Renal pelvis (tissue), 4 donors: ENCODE measurements around the gene KCNH8. TPM values are rescaled to one million over a fixed set of nuclear protein-coding genes. Genes with fewer than 3 reads are reported as not detected.
"Not testable (repeated sequence)": the region's sequence is repeated elsewhere in the genome, so short reads cannot be mapped to it uniquely, and the experiment has no call there.

ENCODE experiments used
- DNase-seq: peaks from one replicate; pipeline ENCODE4 v3.0.0-alpha.2; 2013
- polyA plus RNA-seq, 3 donors: library from polyadenylated mRNA; unstranded; fragments of 120-200 nt; gene quantifications; one replicate each; pipeline ENCODE4 v1.2.1, GENCODE V29; 2013; ENCODE audit not compliant: insufficient read length in 3 of 3

KCNH8 gene
- polyA plus RNA-seq, 3 donors, result 0.92 to 1.5 (median 1.1) TPM

DNA sequence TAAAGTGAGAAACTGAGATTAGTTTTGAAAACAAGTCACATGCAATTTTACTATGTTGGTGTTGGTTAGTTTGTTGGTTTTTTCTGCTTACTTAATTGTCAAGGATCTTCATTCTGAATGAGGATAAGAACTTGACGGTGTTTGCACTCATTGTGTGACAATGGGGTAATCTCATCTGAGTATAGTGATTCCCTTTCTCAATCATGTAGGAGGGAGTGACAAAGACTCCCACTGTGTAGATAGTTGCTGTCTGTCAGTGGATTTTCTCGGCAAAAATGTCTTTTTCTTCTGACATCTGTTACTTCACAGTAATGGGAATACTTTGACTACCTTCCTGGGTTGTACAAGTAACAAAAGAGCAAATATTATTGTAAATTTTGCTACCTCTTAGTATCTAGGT lies 23.5 kb downstream of the KCNH8 start:
- no peak for DNase-seq

DNA sequence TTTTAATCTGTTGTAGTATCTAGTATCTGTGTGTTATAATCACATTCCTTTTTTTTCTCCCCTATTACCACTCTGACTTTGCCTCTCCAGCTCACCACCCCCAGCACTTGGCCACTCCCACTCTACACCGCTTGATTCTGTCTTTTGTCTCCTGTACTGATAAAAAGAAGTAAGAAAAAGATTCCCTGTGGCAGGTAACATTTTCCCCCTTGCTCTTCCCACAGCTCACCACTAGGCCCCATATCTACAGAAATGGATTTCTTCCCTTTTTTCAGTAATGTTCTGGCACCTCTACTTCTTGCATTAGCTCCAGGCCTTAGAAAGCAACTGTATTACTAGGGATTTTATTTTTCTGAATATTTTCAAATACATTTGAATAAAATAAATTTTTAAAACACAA lies 25.6 kb downstream of the KCNH8 start:
- no peak for DNase-seq

GRCh38 chr3:19183584-19183983 lies 35.3 kb downstream of the KCNH8 start:
- DNase-seq, result no peak

DNA sequence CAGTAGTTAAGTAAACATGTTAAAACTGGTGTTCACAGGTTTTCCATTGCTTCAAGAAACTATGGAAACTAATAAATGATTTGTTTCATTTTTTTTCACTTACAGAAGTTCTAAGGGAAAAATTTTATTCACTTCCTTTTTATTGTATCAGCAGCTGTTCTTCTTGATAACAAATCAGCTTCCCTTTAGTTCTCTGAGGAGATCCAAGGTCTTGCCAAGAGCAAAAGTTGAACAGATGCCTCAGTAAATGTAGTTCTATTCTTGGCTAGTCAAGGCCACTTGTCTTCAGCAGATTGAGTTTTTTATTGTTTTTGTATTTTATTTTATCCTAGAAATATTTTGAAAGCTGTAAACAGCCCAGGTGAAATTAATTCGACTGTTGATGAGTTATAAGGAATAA lies 41.8 kb downstream of the KCNH8 start:
- DNase-seq, result no peak

DNA sequence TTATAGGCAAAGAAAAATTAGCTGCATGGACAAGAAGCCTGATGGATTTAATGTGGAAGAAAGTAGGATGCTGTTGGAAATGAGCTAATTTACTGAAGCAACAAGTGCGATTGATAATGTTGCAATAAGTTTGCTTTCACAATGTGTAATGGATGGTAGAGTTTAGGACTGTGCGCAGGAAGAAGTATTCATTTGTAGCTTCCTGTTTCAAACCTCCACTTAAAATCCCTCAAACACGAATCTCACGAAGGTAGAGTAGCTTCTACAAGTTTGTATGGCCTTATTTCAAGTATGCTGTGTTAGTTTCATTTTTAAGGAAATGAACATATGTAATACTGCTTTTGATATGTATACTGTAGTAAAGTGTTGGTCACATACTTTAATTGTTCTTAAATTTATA lies 42.3 kb downstream of the KCNH8 start:
- no peak for DNase-seq

DNA sequence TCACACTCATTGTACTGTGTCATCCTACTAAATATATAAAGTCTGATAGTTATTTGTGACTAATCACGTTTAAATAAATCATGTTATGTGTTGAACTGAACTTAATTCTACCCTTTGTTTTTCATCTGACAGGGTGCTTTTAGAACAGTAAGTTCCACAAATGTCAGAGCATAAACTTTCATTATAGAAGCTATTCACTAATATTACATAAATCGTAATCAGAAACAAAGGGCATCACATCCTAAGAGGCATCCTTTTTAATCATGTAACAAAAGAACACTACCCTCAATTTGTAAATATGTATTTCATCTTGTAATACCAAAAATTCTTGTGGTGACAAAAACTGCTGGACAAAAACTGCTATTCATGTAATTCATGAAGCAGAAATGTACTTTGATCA lies 50.8 kb downstream of the KCNH8 start:
- no peak for DNase-seq

DNA sequence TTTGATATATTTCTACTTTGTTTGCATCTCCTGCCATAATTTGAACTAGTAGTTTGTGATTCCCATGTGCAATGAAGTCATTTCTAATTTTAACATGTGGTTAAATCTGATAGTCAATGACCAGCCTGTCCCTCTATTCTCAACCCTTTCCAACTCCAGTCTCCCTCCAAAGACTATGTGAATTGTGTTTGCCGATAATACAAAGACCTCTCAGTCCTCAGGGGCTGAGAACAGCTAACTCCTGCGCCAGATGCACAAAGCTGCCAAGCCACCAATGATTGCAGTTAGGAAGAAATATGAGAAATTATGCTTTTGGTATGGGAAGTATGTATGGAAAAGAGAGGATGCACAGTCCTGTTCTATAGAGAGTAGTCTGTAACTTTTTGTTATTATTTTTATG lies 54.0 kb downstream of the KCNH8 start:
- DNase-seq, result no peak

GRCh38 chr3:19202754-19203153 lies 54.4 kb downstream of the KCNH8 start:
- DNase-seq, result no peak

- no peak for DNase-seq
Observed at GRCh38 chr3:19206540-19206939, 58.2 kb downstream of the KCNH8 start.

- DNase-seq, result no peak
Observed at GRCh38 chr3:19213603-19214220, 65.4 kb downstream of the KCNH8 start.

DNA sequence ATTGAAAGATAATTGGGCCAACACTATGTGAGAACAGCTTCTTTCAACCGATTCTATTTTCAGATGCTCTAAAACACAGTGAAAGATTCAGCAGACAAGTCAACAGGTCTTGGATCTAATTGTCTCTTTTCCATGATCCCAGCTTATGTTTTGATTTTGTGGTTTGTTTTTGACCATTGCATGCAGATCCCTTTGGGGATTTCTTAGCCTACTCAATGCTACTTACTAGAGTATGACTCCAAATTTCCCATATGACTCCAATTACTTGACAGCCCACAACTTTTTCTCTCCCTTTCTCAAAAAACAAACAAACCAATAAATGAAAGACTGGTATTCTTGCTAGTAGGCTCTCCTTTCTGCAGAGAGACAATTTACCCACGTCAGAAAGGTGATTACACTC lies 67.1 kb downstream of the KCNH8 start:
- DNase-seq, result no peak

DNA sequence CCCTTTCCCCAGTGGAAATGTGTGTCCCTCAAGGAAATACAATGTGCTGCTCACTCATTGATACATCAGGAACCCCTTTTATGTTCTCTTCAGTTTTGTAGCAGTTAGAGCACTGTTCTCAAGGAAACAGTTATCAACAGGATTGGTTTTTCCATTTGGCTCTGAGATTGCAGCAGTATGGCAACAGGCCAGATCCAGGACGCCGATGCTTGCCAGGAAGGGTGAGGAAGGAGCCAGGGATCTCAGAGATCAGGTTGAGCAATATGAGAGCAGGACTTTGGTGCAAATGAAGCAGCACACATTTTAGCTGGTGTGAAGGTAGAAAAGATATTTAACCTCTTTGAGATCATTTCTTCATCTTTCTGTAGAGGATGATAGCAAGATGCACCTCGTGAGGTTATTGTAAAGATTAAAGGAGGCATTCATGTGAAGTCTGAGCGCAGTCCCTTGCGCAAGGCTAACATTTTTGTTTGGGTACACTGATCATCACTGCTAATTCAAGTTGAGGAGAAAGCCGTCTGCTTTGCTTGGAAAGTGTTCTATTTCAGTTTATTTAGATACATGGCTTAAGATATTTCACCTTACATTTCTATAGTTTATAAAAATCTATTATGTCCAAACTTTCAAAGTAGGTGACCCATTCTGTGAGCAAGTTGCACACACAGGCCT lies 68.5 kb downstream of the KCNH8 start:
- DNase-seq, result no peak

- peak; percentile 54 for DNase-seq
Observed at GRCh38 chr3:19220311-19220710, 72.0 kb downstream of the KCNH8 start.

GRCh38 chr3:19221081-19221480 lies 72.8 kb downstream of the KCNH8 start:
- DNase-seq, result no peak

GRCh38 chr3:19226479-19226878 lies 78.2 kb downstream of the KCNH8 start:
- DNase-seq, result no peak

GRCh38 chr3:19228167-19228566 lies 79.9 kb downstream of the KCNH8 start:
- DNase-seq, result no peak

DNA sequence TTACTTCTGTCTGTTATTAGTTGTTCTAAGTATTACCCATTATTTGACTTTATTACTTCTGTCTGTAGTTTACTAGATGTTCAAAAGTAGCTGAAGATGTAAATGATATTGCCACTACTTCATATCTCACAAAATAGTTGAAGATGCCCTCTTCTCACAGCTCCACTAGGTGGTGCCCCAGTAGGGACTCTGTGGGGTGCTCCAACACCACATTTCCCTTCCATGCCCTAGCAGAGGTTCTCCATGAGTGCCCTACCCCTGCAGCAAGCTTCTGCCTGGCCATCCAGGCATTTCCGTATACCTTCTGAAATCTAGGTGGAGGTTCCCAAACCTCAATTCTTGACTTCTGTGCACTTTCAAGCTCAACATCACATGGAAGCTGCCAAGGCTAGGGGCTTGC lies 80.8 kb downstream of the KCNH8 start:
- no peak for DNase-seq

DNA sequence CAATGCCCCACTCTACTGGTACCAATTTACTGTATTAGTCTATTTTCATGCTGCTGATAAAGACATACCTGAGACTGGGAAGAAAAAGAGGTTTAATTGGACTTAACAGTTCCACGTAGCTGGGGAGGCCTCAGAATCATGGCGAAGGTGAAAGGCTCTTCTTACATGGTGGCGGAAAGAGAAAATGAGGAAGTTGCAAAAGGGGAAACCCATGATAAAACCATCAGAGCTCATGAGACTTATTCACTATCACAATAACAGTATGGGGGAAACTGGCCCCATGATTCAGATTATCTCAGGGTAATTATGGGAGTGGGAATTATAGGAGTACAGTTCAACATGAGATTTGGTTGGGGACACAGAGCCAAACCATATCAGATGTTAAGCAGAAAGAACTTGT lies 81.6 kb downstream of the KCNH8 start:
- DNase-seq, result not testable (repeated sequence)

DNA sequence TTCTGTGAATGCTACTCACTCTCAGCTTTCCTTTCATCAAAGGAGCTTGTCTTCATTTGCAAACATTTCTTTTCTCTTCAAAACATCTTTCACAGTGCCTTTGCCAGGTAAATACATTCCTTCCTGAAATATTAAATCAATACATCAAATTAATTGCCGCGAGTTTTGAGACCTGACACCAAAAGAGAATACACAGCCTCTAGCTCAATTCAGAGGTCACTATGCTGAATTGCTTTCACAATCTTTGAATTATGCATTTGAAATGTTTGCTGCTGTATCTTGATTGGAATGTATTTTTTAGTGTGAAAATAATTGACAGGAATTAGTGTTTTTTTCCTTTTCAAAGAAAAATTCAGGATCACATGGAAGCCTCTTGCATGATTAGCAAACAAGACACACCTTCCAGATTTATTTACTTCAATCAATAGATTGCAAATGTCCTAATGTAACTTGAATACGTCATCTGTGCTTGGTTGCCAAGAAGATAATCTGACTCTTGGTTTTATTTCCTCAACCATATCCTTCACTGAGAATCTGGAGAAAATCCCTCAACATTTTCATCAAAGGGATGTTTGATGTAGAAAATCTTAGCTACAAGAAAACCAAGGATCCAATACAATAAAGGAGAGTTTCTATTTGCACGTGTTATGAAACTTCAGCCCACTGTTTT lies 83.6 kb downstream of the KCNH8 start:
- no peak for DNase-seq

DNA sequence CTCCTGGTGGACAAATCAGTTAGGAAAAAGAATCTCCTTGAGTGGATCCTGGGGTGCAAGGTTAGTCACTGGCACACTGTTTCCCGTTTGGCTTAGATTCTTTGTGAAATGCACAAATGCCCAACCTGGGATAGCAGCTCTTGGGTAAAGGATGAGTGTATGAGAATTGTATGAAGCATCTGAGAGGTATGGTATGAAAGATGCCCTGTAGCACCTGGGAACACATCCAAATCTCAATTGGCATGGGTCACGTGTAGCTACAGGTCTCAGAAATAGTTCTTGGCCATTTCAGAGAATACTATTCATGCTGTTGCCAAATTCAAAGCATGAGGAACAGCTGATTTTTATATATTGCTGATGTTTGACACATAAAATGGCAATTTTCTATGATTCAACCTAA lies 84.3 kb downstream of the KCNH8 start:
- DNase-seq, result no peak

GRCh38 chr3:19233882-19234784 lies 85.8 kb downstream of the KCNH8 start:
- DNase-seq, result not testable (repeated sequence)

GRCh38 chr3:19248143-19248542 lies 99.8 kb downstream of the KCNH8 start:
- no peak for DNase-seq
